SKM-1 treated with dmso at 0.1 percent for 144 hours (cell line): ENCODE measurements around the gene NR5A2.
"Not testable (repeated sequence)": the region's sequence is repeated elsewhere in the genome, so short reads cannot be mapped to it uniquely, and the experiment has no call there.

Experiments used
- DNase-seq: peaks from one replicate; lab custom pipeline; 2025; ENCODE audit not compliant: unreplicated experiment; lab: John Stamatoyannopoulos, UW

Gene NR5A2

GRCh38 chr1:200157715-200158114, 130.2 kb downstream of the NR5A2 start:
- no peak for DNase-seq

DNA sequence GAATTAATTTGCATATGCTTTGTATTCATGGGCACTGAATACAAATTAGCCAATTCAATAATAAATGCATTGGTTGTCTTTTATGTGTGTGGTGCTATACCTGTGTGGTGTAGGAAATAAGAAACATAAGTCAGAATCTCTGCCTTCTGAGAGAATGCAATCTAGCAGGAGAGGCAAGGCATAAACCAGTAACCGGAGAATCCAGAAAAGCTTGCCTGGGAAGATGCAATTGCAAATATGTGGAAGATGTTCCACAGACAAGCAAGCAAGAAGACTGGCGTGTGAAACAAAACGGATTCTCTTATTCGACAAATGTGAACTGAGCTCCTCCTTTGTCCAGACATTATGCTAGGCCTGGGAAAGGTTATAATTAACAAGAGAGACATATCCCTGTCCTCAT, 134.3 kb downstream of the NR5A2 start:
- no peak for DNase-seq

- no peak for DNase-seq
Observed at GRCh38 chr1:200162258-200162657, 134.7 kb downstream of the NR5A2 start.

DNA sequence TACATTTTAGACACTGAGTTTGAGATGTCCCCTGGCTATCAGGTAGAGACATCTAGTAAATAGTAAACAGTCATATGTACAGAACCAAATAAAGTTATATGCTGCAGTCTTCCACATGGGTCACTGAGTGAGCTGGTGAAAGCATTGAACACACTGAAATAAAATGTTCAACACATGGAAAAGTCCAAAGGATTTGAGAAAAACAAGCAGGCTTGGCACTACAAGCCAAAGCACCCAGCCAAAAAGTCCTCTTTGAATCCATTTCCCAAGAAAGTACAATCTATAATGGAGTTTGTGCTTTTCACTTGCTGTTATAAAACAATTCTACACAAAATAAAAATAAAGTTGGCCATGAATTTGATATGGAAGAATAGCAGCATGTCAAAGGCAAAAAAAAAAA, 135.4 kb downstream of the NR5A2 start:
- DNase-seq: no peak

DNA sequence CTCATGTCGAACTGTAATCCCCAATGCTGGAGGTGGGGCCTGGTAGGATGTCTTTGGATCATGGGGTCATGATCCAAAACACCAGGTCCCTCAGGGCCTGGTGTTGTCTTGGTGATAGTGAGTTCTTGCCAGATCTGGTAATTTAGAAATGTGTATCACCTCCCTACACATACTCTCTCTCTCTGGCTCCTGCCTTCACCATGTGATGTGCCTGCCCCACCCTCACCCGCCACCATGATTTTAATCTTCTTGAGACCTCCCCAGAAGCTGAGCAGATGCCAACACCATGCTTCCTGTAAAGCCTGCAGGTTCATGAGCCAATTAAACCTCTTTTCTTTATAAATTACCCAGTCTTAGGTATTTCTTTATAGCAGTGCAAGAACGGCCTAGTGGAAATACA, 136.4 kb downstream of the NR5A2 start:
- DNase-seq: no peak

DNA sequence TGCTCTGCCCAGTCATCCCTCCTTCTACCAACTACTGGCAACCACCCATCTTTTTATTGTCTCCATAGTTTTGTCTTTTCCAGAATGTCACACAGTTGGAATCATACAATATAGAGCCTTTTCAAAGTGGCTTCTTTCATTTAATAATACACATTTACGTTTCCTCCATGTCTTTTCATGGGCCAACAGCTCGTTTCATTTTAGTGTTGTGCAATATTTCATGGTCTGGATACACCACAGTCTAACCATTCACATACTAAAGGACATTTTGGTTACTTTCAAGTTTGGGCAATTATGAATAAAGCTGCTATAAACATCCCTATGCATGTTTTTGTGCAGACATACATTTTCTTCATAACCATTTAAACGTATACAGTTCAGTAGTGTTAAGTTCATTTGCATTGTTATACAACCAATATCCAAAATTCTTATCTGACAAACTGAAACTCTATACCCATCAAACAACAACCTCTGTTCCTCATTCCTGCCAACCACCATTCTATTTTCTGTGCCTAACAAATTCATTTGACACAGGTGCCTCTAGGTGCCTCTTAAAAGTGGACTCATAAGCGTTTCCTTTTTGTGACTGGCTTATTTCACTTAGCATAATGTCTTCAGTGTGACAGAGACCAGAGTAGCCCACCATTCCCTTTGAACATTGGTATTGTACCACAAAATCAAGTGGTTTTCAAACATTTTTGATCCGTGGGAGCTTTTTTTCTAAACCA, 138.1 kb downstream of the NR5A2 start:
- DNase-seq: no peak

DNA sequence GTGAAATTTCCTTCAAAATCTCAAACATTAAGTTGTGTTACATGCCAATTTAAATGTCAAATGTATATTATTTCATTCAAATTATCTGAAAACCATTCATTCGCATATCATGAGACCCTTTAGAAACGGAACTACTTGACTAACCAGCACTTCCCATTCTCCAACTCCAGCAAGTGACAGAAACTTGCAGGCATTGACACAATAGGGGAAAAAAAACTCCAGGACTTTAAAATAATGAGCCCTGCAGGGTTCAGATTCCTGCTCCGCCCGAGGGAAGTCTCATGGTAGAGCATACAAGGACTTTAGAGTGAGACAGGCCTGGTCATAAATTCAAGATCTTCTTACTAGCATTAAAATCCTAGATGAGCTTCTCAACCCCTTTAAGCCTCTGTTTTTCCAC, 138.9 kb downstream of the NR5A2 start:
- no peak for DNase-seq

GRCh38 chr1:200168926-200169325, 141.4 kb downstream of the NR5A2 start:
- no peak for DNase-seq

DNA sequence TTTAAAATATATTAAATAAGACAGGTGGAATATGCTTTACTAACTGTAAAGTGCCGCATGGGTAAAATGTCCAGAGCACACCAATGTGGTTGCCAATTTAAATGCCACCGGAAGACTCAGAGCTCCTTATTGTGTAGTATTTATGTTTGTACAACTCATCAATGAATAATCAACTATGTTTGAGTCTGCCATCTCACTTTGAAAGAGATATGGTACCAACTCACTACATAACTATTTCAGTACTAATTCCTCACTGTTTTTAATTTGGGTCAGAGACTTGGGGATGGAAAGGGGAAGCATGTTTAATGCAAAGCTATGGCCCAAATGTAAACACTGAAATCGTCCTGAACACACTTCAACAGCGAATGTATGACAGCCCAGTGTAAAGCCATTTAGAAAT, 144.8 kb downstream of the NR5A2 start:
- no peak for DNase-seq

GRCh38 chr1:200173097-200173618, 145.6 kb downstream of the NR5A2 start:
- DNase-seq: no peak

GRCh38 chr1:200174525-200175295, 147.2 kb downstream of the NR5A2 start:
- DNase-seq: no peak

- no peak for DNase-seq
Observed at GRCh38 chr1:200176181-200176580, 148.7 kb downstream of the NR5A2 start.

GRCh38 chr1:200176798-200177197, 149.3 kb downstream of the NR5A2 start:
- no peak for DNase-seq

DNA sequence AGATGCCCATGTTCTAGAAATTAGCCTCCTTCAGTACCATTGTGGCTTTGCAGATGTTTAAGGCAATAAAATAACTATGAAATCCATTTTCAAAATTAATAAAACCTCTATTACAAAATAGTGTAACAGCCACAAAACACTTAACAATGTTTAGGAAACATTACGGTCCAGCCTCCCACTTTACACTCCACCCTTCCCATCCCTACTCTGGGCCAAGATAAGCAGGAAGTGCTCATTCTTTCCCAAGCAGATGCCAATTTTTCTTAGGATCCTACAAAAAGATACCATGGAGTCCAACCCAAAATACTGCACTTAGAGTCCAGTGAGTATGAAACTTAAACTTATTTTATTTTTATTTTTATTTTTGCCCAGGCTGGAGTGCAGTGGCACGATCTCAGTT, 150.8 kb downstream of the NR5A2 start:
- no peak for DNase-seq

GRCh38 chr1:200179126-200179780, 151.7 kb downstream of the NR5A2 start:
- no peak for DNase-seq

DNA sequence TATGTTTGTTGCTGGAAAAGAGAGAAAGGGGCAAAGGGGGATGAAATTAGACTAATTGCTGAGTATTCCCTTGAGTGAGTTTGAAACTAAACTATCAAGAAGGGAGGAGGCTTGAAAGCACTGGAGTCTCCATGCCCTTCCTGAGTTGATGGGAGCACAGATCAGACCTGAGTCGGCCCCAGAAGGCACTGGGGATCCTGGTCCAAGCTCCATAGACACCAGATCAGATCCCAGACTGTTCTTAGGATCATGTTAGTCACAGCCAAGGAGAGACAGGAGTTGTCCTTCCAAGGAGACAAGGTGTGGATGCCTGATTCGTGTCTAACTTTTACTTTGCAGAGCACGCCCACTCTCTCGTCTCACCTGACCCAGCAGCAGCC, 152.3 kb downstream of the NR5A2 start:
- DNase-seq: no peak

- no peak for DNase-seq
Observed at GRCh38 chr1:200180821-200181220, 153.3 kb downstream of the NR5A2 start.

DNA sequence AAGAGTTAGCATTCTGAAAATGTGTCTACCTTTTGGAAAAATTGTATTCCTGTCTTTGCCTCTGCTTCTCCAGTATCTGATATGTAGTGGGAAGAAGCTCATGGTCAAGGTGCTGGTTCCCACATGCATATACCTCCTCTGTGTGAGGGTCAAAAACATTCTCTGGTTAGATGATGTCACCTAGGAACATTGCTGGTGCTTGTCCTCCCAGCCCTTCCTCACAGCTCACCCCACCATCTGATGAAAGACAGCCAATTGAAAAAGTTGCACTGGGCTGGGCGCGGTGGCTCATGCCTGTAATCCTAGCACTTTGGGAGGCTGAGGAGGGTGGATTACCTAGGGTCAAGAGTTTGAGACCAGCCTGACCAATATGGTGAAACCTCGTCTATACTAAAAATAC, 154.4 kb downstream of the NR5A2 start:
- no peak for DNase-seq

- DNase-seq: no peak
Observed at GRCh38 chr1:200182701-200183100, 155.2 kb downstream of the NR5A2 start.

GRCh38 chr1:200183637-200184036, 156.1 kb downstream of the NR5A2 start:
- DNase-seq: no peak

DNA sequence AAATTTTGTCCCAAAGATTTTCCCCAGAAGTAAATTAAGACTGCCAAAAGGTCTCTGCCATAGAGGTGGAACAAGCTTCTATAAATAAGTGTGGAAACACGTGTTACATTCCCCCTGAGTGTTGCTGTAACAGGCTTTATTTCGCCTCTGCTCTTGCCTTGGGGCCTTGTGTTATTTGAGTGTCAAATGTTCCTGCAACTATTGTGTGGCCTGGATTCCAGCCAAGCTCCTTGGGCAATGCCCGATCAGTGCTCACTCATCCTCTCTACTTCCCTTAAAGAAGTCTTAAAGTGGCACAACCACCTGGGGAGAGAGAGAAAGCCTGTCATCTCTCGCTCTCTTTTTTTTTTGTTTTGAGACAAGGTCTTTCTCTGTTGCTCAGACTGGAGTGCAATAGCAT, 156.7 kb downstream of the NR5A2 start:
- peak; percentile 99 for DNase-seq

- DNase-seq: not testable (repeated sequence)
Observed at GRCh38 chr1:200185191-200185590, 157.7 kb downstream of the NR5A2 start.
